IMR-90 (cell line): Measurements from ENCODE around the gene ME3. TPM values are rescaled to one million over a fixed set of nuclear protein-coding genes. Genes with fewer than 3 reads are reported as not detected.
A peak's percentile ranks its signal among the peaks of the same experiment; 100 is the strongest.

ENCODE experiments used
- ATAC-seq: fragments of 200-7000 bp; cut with Tn5 transposase; 2 replicates; pipeline ENCODE4 v1.9.1; 2020; ENCODE audit warnings: low read depth, mild to moderate bottlenecking, moderate library complexity
- BruUV-seq: library from RNA; stranded (reverse); fragments of 400-500 nt; replicated peaks from 2 replicates; lab custom pipeline; 2021; lab: Mats Ljungman, UMichigan
- CTCF ChIA-PET: fragments of 300-600 bp; formaldehyde crosslinking; extraction: SDS; loops from one replicate; lab custom pipeline; 2021; ENCODE audit warnings: antibody characterized with exemption; lab: Yijun Ruan, JAX
- POLR2A ChIA-PET: fragments of 300-600 bp; sonication (Branson Sonifier 250); formaldehyde crosslinking; loops from one replicate; lab custom pipeline; 2022; ENCODE audit warnings: antibody characterized with exemption; ENCODE audit not compliant: unreplicated experiment; lab: Charles Lee
- DNase-seq: peaks from one replicate; pipeline ENCODE4 v3.0.0; 2013
- H2AFZ ChIP-seq: replicated peaks from 2 replicates; pipeline ENCODE3; 2013; ENCODE audit warnings: low read length, mild to moderate bottlenecking; ENCODE audit not compliant: poor library complexity
- H2AK5ac ChIP-seq: 2 replicates; pipeline ENCODE4 v1.6.1; 2013; ENCODE audit warnings: low read depth, low read length, inconsistent platforms
- H2AK9ac ChIP-seq: replicated peaks from 2 replicates; pipeline ENCODE3; 2013; ENCODE audit warnings: mild to moderate bottlenecking, low read depth, low read length, moderate library complexity; ENCODE audit not compliant: poor library complexity
- H2BK120ac ChIP-seq: 2 replicates; pipeline ENCODE4 v1.6.1; 2013; ENCODE audit warnings: low read depth, low read length, inconsistent platforms
- H2BK15ac ChIP-seq: 3 replicates; pipeline ENCODE4 v1.6.1; 2013; ENCODE audit warnings: low read depth, low read length, inconsistent platforms
- H2BK20ac ChIP-seq: 2 replicates; pipeline ENCODE4 v1.6.1; 2013; ENCODE audit warnings: low read depth, mild to moderate bottlenecking, inconsistent platforms, low read length, moderate library complexity
- H2BK5ac ChIP-seq: 2 replicates; pipeline ENCODE4 v1.6.1; 2013; ENCODE audit warnings: mild to moderate bottlenecking, low read depth, low read length, inconsistent platforms; ENCODE audit not compliant: poor library complexity, severe bottlenecking
- H3K14ac ChIP-seq: replicated peaks from 2 replicates; pipeline ENCODE4 v1.6.1; 2013; ENCODE audit warnings: low read depth, low read length, inconsistent platforms
- H3K18ac ChIP-seq: 2 replicates; pipeline ENCODE4 v1.6.1; 2013; ENCODE audit warnings: low read depth, low read length, control low read depth
- H3K23ac ChIP-seq: 2 replicates; pipeline ENCODE4 v1.6.1; 2013; ENCODE audit warnings: low read depth, low read length, inconsistent platforms
- H3K27ac ChIP-seq: 2 replicates; pipeline ENCODE4 v1.5.1; 2013; ENCODE audit warnings: mild to moderate bottlenecking, control low read depth, low read length; ENCODE audit not compliant: insufficient read depth
- H3K27me3 ChIP-seq: 2 replicates; pipeline ENCODE4 v1.6.1; 2013; ENCODE audit warnings: low read length; ENCODE audit not compliant: control insufficient read depth, insufficient read depth
- H3K36me3 ChIP-seq: 2 replicates; pipeline ENCODE4 v1.6.1; 2013; ENCODE audit warnings: low read length, mixed read lengths; ENCODE audit not compliant: control insufficient read depth, insufficient read depth
- H3K4ac ChIP-seq: 2 replicates; pipeline ENCODE4 v1.6.1; 2013; ENCODE audit warnings: low read depth, low read length, inconsistent platforms
- H3K4me1 ChIP-seq: 2 replicates; pipeline ENCODE4 v1.6.1; 2013; ENCODE audit warnings: low read length, mixed read lengths; ENCODE audit not compliant: control insufficient read depth, insufficient read depth
- H3K4me2 ChIP-seq: 2 replicates; pipeline ENCODE4 v1.6.1; 2013; ENCODE audit warnings: low read depth, mild to moderate bottlenecking, control low read depth, low read length, moderate library complexity
- H3K4me3 ChIP-seq: 2 replicates; pipeline ENCODE4 v1.5.1; 2013; ENCODE audit warnings: low read depth, mild to moderate bottlenecking, control low read depth, low read length, moderate library complexity; ENCODE audit not compliant: insufficient read depth
- H3K56ac ChIP-seq: 2 replicates; pipeline ENCODE4 v1.6.1; 2013; ENCODE audit warnings: low read length, inconsistent platforms; ENCODE audit not compliant: insufficient read depth; ENCODE audit errors: extremely low read depth
- H3K79me1 ChIP-seq, 2 experiments: 2 replicates each; pipeline ENCODE4 v1.6.1; 2013; ENCODE audit warnings: low read length in 2 of 2, inconsistent platforms in 1 of 2, low read depth in 1 of 2
- H3K9ac ChIP-seq: 2 replicates; pipeline ENCODE4 v1.6.1; 2013; ENCODE audit warnings: low read depth, low read length, control low read depth
- H3K9me1 ChIP-seq: 2 replicates; pipeline ENCODE4 v1.6.1; 2013; ENCODE audit warnings: low read length, inconsistent platforms; ENCODE audit not compliant: insufficient read depth
- H3K9me3 ChIP-seq: 2 replicates; pipeline ENCODE4 v1.6.1; 2013; ENCODE audit warnings: low read length; ENCODE audit not compliant: control insufficient read depth, insufficient read depth
- H4K20me1 ChIP-seq: 2 replicates; pipeline ENCODE4 v1.6.1; 2013; ENCODE audit warnings: low read length, inconsistent platforms; ENCODE audit not compliant: insufficient read depth
- H4K5ac ChIP-seq: 2 replicates; pipeline ENCODE4 v1.6.1; 2013; ENCODE audit warnings: mild to moderate bottlenecking, low read depth, low read length, control low read depth
- H4K8ac ChIP-seq, 2 experiments: 2 replicates each; pipeline ENCODE4 v1.6.1; 2013; ENCODE audit warnings: low read depth in 2 of 2, low read length in 2 of 2, control low read depth in 1 of 2, inconsistent platforms in 1 of 2
- H4K91ac ChIP-seq: 2 replicates; pipeline ENCODE4 v1.6.1; 2013; ENCODE audit warnings: low read depth, low read length, inconsistent platforms; ENCODE audit not compliant: insufficient read depth
- BHLHE40 ChIP-seq: fragments of 150-350 bp; IDR thresholded peaks from 2 replicates; pipeline ENCODE4 v1.6.1; 2016; ENCODE audit warnings: mild to moderate bottlenecking, low read depth, low read length
- CEBPB ChIP-seq: IDR thresholded peaks from 2 replicates; pipeline ENCODE4 v1.6.1; 2012; ENCODE audit warnings: low read depth, low read length, improper control_type of control experiment
- CHD1 ChIP-seq: IDR thresholded peaks from 2 replicates; pipeline ENCODE4 v1.6.1; 2012; ENCODE audit warnings: low read depth, low read length, improper control_type of control experiment
- CTCF ChIP-seq: conservative IDR thresholded peaks from 2 replicates; pipeline ENCODE4 v1.5.1; 2012; ENCODE audit warnings: mild to moderate bottlenecking, low read depth, low read length, improper control_type of control experiment
- ELK1 ChIP-seq: fragments of 150-350 bp; IDR thresholded peaks from 2 replicates; pipeline ENCODE4 v1.6.1; 2016; ENCODE audit warnings: low read depth, mild to moderate bottlenecking, low read length, moderate library complexity, borderline replicate concordance
- FOS ChIP-seq: fragments of 150-350 bp; IDR thresholded peaks from 2 replicates; pipeline ENCODE4 v1.6.1; 2016; ENCODE audit warnings: low read depth, low read length
- MAFK ChIP-seq: IDR thresholded peaks from 2 replicates; pipeline ENCODE4 v1.6.1; 2012; ENCODE audit warnings: low read depth, low read length, improper control_type of control experiment
- MAZ ChIP-seq: IDR thresholded peaks from 2 replicates; pipeline ENCODE4 v1.6.1; 2012; ENCODE audit warnings: low read depth, mild to moderate bottlenecking, low read length, improper control_type of control experiment, moderate library complexity, borderline replicate concordance
- MXI1 ChIP-seq: IDR thresholded peaks from 2 replicates; pipeline ENCODE4 v1.6.1; 2012; ENCODE audit warnings: low read depth, mild to moderate bottlenecking, low read length, moderate library complexity, borderline replicate concordance
- NFE2L2 ChIP-seq: fragments of 150-350 bp; IDR thresholded peaks from 2 replicates; pipeline ENCODE4 v1.6.1; 2016; ENCODE audit warnings: low read depth, mild to moderate bottlenecking, low read length
- POLR2A ChIP-seq: IDR thresholded peaks from 2 replicates; pipeline ENCODE4 v1.6.1; 2012; ENCODE audit warnings: mild to moderate bottlenecking, low read depth, low read length
- RAD21 ChIP-seq: IDR thresholded peaks from 2 replicates; pipeline ENCODE4 v1.6.1; 2012; ENCODE audit warnings: low read length, improper control_type of control experiment
- RCOR1 ChIP-seq: IDR thresholded peaks from 2 replicates; pipeline ENCODE4 v1.6.1; 2012; ENCODE audit warnings: mild to moderate bottlenecking, low read length, improper control_type of control experiment; ENCODE audit not compliant: insufficient replicate concordance
- RFX5 ChIP-seq: IDR thresholded peaks from 2 replicates; pipeline ENCODE4 v1.8.0; 2012; ENCODE audit warnings: low read depth, mild to moderate bottlenecking, low read length, moderate library complexity
- SMC3 ChIP-seq: fragments of 150-350 bp; IDR thresholded peaks from 2 replicates; pipeline ENCODE4 v1.6.1; 2016; ENCODE audit warnings: low read depth, mild to moderate bottlenecking, antibody characterized with exemption, low read length, moderate library complexity
- USF2 ChIP-seq: fragments of 150-350 bp; IDR thresholded peaks from 2 replicates; pipeline ENCODE4 v1.6.1; 2017; ENCODE audit warnings: mild to moderate bottlenecking, antibody characterized with exemption, low read length, low read depth
- WGBS, 2 experiments: methylation state at CpG; one replicate each; pipeline versions ENCODE4 v1.1.5 to v1.1.7; 2013; ENCODE audit warnings: missing lambda C conversion rate in 2 of 2; ENCODE audit not compliant: insufficient read length in 1 of 2; ENCODE audit errors: extremely low coverage in 2 of 2; 5-methylcytosine and 5-hydroxymethylcytosine counted together
- dilution Hi-C: fragments of 300-500 bp; cut with HindIII; formaldehyde crosslinking; loops from one replicate; pipeline ENCODE4 v1.14.3; 2018; ENCODE audit warnings: low sequenced_read_pairs; ENCODE audit not compliant: unreplicated experiment
- in situ Hi-C: fragments of 300-500 bp; cut with MboI; formaldehyde crosslinking; loops from 3 replicates; pipeline ENCODE4 v1.14.3; 2019; ENCODE audit warnings: low sequenced_read_pairs, inconsistent platforms, mixed read lengths
- intact Hi-C: fragments of 100-400 bp; cut with micrococcal nuclease; formaldehyde crosslinking; loops from 2 replicates; pipeline ENCODE4 v1.10.0; 2022
- polyA plus RNA-seq, 3 experiments: library from polyadenylated mRNA; depleted of rRNA; stranded (reverse); fragments of >200 nt; gene quantifications; 2 replicates each; pipeline ENCODE4 v1.2.3, GENCODE V29; 2012; ENCODE audit warnings: low replicate concordance in 1 of 3
- total RNA-seq: library from RNA; depleted of rRNA; stranded (reverse); fragments of >200 nt; gene quantifications from 2 replicates; pipeline ENCODE4 v1.2.3, GENCODE V29; 2012

ME3 gene
- total and polyA plus RNA-seq, 2 of the 4 experiments (the other 2 are of a cell fraction) = 7.8 to 9.0 TPM

GRCh38 chr11:86463120-86463519 lies 209.3 kb downstream of the ME3 start:
- H3K23ac ChIP-seq = no peak overlapping the region
- no peak overlapping the region for H2AK9ac ChIP-seq
- no peaks in the 10 kb centered on the region for H3K36me3 ChIP-seq
- CTCF ChIA-PET = no interaction called here
- H3K4ac ChIP-seq = no peak overlapping the region
- TF ChIP-seq RCOR1 (no peak), RFX5 (no peak), NFE2L2 (no peak), BHLHE40 (no peak), MXI1 (no peak), CHD1 (no peak), RAD21 (no peak), ELK1 (no peak), MAZ (no peak), FOS (no peak), SMC3 (no peak), USF2 (no peak), CTCF (no peak), CEBPB (no peak), POLR2A (no peak), MAFK (no peak)
- peaks cover 20% of the 10 kb centered on the region for H3K4me1 ChIP-seq
- H3K79me1 ChIP-seq = peaks cover 0 to 4% of the 10 kb centered on the region in 2 experiments; a peak in 1 of 4 replicates
- no peak overlapping the region for H2BK15ac ChIP-seq
- no TSS peak for BruUV-seq
- H4K20me1 ChIP-seq = no peaks in the 10 kb centered on the region
- no peaks in the 10 kb centered on the region for H3K27me3 ChIP-seq
- H3K9ac ChIP-seq = no peak overlapping the region
- no peak overlapping the region for H3K4me3 ChIP-seq
- DNase-seq (no peak), ATAC-seq (no peak)
- H4K8ac ChIP-seq = no peak overlapping the region
- H3K27ac ChIP-seq = no peak overlapping the region
- no CpG with 5 or more reads among the region's 7 CpGs for WGBS, 2 experiments
- H3K14ac ChIP-seq = no peak overlapping the region
- no peak overlapping the region for H3K56ac ChIP-seq
- H3K4me2 ChIP-seq = no peak overlapping the region
- dilution Hi-C loops = no loop called here
- no peak overlapping the region for H3K18ac ChIP-seq
- peaks cover 24% of the 10 kb centered on the region for H3K9me1 ChIP-seq
- no peak overlapping the region for H2BK20ac ChIP-seq
- no peaks in the 10 kb centered on the region for H3K9me3 ChIP-seq
- no peak overlapping the region for H4K91ac ChIP-seq
- POLR2A ChIA-PET = no interaction called here
- in situ Hi-C loops = no loop called here
- no peak overlapping the region for H2BK5ac ChIP-seq
- H2AFZ ChIP-seq = no peak overlapping the region
- peak overlapping the region; percentile 59 for H2AK5ac ChIP-seq
- intact Hi-C loops = loop anchor here (5.0 kb wide), 1 partner anchor 54 kb away; no protein-coding TSS in a partner anchor
- H2BK120ac ChIP-seq = no peak overlapping the region
- no peak overlapping the region for H4K5ac ChIP-seq
